BLaER1 (cell line): ENCODE data around the gene COL6A1.

Source experiments
- H3K27ac ChIP-seq: shearing (Covaris generic); formaldehyde crosslinking; 2 replicates; pipeline ENCODE4 v1.8.1; 2022
- H3K27me3 ChIP-seq: shearing (Covaris generic); formaldehyde crosslinking; 2 replicates; pipeline ENCODE4 v1.8.1; 2022
- H3K36me3 ChIP-seq: shearing (Covaris generic); formaldehyde crosslinking; 2 replicates; pipeline ENCODE4 v1.8.1; 2022
- H3K4me1 ChIP-seq: shearing (Covaris generic); formaldehyde crosslinking; 2 replicates; pipeline ENCODE4 v1.8.1; 2022
- H3K4me2 ChIP-seq: shearing (Covaris generic); formaldehyde crosslinking; 2 replicates; pipeline ENCODE4 v1.8.1; 2022
- H3K4me3 ChIP-seq: shearing (Covaris generic); formaldehyde crosslinking; 2 replicates; pipeline ENCODE4 v1.8.1; 2022
- H3K9ac ChIP-seq: shearing (Covaris generic); formaldehyde crosslinking; 2 replicates; pipeline ENCODE4 v1.8.1; 2022
- H3K9me3 ChIP-seq: shearing (Covaris generic); formaldehyde crosslinking; 2 replicates; pipeline ENCODE4 v1.8.1; 2022
- H4K20me1 ChIP-seq: shearing (Covaris generic); formaldehyde crosslinking; 2 replicates; pipeline ENCODE4 v1.8.1; 2022
- Cebpa-rat ChIP-seq: shearing (Covaris generic); IDR thresholded peaks from 2 replicates; pipeline ENCODE4 v1.8.1; 2022

The COL6A1 gene

GRCh38 chr21:46024141-46024540 is 42.6 kb downstream of the COL6A1 start:
- Histone ChIP-seq H3K36me3 (no peaks in the 10 kb centered on the region), H3K4me3 (no peak overlapping the region), H3K4me2 (no peak overlapping the region), H4K20me1 (no peaks in the 10 kb centered on the region), H3K27ac (no peak overlapping the region), H3K9me3 (peaks cover 9% of the 10 kb centered on the region), H3K9ac (no peak overlapping the region), H3K27me3 (no peaks in the 10 kb centered on the region), H3K4me1 (peaks cover 2% of the 10 kb centered on the region)
- no peak for TF ChIP-seq Cebpa-rat

- Histone ChIP-seq H3K27ac (no peak overlapping the region), H3K4me2 (no peak overlapping the region)
- no peak for TF ChIP-seq Cebpa-rat
These were observed 43.7 kb downstream of the COL6A1 start for GRCh38 chr21:46025113-46025770.

GRCh38 chr21:46027851-46028493 is 46.4 kb downstream of the COL6A1 start:
- Histone ChIP-seq H3K27me3 (no peaks in the 10 kb centered on the region), H3K27ac (no peak overlapping the region), H3K4me3 (no peak overlapping the region), H3K9me3 (peaks cover 21% of the 10 kb centered on the region), H3K4me2 (no peak overlapping the region), H4K20me1 (no peaks in the 10 kb centered on the region), H3K9ac (no peak overlapping the region), H3K36me3 (no peaks in the 10 kb centered on the region), H3K4me1 (no peaks in the 10 kb centered on the region)
- TF ChIP-seq Cebpa-rat = no peak

More at GRCh38 chr21:46025113-46025770, 43.7 kb downstream of the COL6A1 start:
- Histone ChIP-seq H3K9ac (no peak overlapping the region), H3K36me3 (no peaks in the 10 kb centered on the region), H3K4me1 (no peaks in the 10 kb centered on the region), H3K9me3 (peaks cover 20% of the 10 kb centered on the region), H3K27me3 (no peaks in the 10 kb centered on the region), H4K20me1 (no peaks in the 10 kb centered on the region), H3K4me3 (no peak overlapping the region)

DNA sequence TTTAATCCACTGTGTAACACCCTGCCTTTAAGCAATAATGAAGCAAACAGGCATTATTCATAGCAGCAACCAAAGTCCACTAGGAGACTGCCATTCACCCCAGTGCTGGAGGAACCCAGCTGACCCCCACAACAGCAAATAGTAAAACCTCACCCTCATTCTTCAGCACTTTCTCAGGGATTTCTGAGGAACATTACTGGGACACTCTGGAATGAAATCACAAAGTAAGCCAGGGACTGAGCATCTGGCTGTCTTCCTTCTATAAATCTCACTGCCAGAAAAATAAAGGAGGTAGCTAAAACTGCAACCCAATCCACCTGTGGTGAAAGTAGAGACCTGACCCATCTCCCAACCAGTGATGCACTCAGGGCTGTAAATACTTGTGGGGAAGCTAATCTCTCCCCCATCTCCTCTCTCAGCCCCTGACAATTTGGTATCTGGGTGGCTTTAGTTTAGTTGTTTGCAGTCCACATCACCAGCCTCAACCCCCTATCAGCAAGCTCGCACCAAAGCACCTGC is 47.1 kb downstream of the COL6A1 start:
- Histone ChIP-seq H3K27ac (no peak overlapping the region), H3K9ac (no peak overlapping the region), H3K27me3 (no peaks in the 10 kb centered on the region), H3K4me2 (no peak overlapping the region), H3K9me3 (peaks cover 21% of the 10 kb centered on the region), H3K4me3 (no peak overlapping the region), H3K36me3 (no peaks in the 10 kb centered on the region), H3K4me1 (no peaks in the 10 kb centered on the region), H4K20me1 (no peaks in the 10 kb centered on the region)
- no peak for TF ChIP-seq Cebpa-rat

DNA sequence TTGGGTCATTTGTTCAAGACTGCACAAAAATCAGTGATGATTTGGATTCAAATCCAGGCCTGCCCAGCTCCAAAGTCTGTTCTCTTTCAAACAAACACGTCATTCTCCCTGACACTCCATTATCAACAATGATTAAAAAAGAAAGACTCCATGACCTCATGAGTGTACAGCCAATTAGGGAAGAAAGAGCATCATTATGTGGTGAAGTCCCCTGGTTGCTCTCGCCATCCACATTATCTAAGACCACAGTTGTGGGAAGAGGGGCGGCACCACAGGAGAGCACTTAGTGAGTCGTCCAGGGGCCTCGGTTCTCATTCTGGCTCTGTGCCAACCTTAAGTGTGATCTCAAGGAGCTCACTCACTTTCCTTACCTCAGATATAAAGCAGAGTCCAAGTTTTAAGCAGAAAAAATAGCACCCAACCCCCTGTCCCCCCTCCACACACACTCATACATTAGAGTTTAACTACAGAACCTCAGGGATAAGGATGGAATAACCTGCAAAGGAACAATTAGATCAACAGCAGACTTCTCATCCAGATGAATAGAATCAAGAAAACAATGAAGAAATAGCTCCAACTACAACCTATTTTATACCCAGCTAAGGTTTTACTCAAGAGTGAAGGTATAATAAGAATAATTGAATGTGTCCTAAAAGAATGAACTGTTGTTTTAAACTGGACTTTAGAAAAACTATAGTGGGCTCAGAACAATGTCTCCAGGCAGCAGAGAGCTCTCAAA is 47.8 kb downstream of the COL6A1 start:
- H3K4me1 ChIP-seq = no peaks in the 10 kb centered on the region
- no peak overlapping the region for H3K27ac ChIP-seq
- no peak overlapping the region for H3K4me2 ChIP-seq
- no peaks in the 10 kb centered on the region for H3K36me3 ChIP-seq
- H3K9ac ChIP-seq = no peak overlapping the region
- H3K27me3 ChIP-seq = no peaks in the 10 kb centered on the region
- TF ChIP-seq Cebpa-rat = no peak
- H3K4me3 ChIP-seq = no peak overlapping the region
- H4K20me1 ChIP-seq = no peaks in the 10 kb centered on the region
- peaks cover 21% of the 10 kb centered on the region for H3K9me3 ChIP-seq

DNA sequence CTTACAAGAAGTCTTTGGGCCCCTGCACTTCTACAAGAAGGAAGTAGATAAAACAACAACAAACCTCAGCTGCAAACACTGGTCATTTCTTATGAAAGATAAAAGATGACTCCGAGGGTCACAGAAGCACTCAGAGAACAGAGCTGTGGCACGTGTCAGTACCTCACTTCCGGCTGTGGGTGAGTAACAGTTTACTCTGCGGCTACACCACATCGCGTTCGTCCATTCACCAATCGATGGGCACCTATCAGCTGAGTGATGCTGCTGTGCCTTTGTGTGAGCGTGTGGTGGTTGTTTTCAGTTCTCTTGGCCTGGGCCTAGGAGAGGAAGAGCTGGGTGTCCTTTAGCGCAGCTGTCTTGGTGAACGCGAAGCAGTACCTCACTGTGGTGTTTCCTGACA is 49.9 kb downstream of the COL6A1 start:
- Histone ChIP-seq H3K4me3 (no peak overlapping the region), H3K27ac (no peak overlapping the region), H3K4me2 (no peak overlapping the region), H3K9me3 (peaks cover 21% of the 10 kb centered on the region), H3K36me3 (no peaks in the 10 kb centered on the region), H3K4me1 (0 out of 2 replicates have a peak, but pooled peaks cover 5% of the 10 kb centered on the region), H3K9ac (no peak overlapping the region), H3K27me3 (no peaks in the 10 kb centered on the region), H4K20me1 (no peaks in the 10 kb centered on the region)
- TF ChIP-seq Cebpa-rat = no peak

GRCh38 chr21:46032100-46032499 is 50.5 kb downstream of the COL6A1 start:
- Histone ChIP-seq H3K4me3 (no peak overlapping the region), H3K27me3 (no peaks in the 10 kb centered on the region), H3K27ac (no peak overlapping the region), H3K9me3 (peaks cover 21% of the 10 kb centered on the region), H3K4me1 (0 out of 2 replicates have a peak, but pooled peaks cover 7% of the 10 kb centered on the region), H3K9ac (no peak overlapping the region), H3K4me2 (no peak overlapping the region), H3K36me3 (no peaks in the 10 kb centered on the region), H4K20me1 (no peaks in the 10 kb centered on the region)
- TF ChIP-seq Cebpa-rat = no peak

DNA sequence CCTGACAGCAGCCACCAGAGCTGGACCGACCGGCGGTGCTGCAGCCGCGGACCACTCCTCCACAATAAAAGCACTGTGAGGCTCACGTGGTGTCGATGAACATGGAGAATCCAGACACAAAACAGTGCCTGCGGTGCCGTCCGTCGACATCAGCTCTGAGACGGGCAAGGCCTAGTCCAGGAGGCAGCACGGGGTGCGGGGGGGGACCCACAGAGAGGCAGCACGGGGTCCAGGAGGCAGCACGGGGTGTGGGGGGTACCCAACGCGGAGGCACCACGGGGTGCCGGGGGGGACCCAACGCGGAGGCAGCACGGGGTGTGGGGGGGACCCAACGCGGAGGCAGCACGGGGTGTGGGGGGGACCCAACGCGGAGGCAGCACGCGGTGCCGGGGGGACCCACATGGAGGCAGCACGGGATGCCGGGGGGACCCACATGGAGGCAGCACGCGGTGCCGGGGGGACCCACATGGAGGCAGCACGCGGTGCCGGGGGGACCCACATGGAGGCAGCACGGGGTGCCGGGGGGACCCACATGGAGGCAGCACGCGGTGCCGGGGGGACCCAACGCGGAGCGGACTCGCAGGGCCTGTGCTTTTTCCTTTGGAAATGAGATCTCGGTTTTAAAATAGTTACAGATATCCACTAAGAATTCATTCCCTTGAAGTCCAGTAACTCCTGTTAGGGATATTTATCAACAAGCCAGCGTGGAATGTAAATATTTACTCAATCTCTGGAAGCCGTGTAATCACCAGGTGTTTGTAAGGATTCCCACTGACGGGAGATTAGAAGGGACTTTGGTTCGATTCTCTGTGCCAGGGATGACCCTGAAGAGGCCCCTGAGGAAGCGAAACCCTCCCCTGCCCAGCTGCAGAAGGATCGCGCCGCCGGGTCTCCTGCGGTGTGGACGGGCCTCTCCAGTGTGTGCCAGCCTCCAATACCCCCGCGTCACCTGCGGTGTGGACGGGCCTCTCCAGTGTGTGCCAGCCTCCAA is 52.1 kb downstream of the COL6A1 start:
- H3K36me3 ChIP-seq = no peaks in the 10 kb centered on the region
- H3K4me2 ChIP-seq = no peak overlapping the region
- no peaks in the 10 kb centered on the region for H4K20me1 ChIP-seq
- H3K27ac ChIP-seq = no peak overlapping the region
- H3K9ac ChIP-seq = no peak overlapping the region
- no peaks in the 10 kb centered on the region for H3K27me3 ChIP-seq
- peaks cover 9% of the 10 kb centered on the region; the same call in 1 of the 2 replicates for H3K4me1 ChIP-seq
- H3K9me3 ChIP-seq = peaks cover 15% of the 10 kb centered on the region
- H3K4me3 ChIP-seq = no peak overlapping the region
- TF ChIP-seq Cebpa-rat = no peak
